WI38 (cell line): ENCODE measurements around the gene FAM222B.
"Not testable (repeated sequence)": the region's sequence is repeated elsewhere in the genome, so short reads cannot be mapped to it uniquely, and the experiment has no call there.

ENCODE experiments used
- H3K4me3 ChIP-seq: 2 replicates; pipeline ENCODE4 v1.5.1; 2011; ENCODE audit warnings: low read depth, mild to moderate bottlenecking, control low read depth, low read length
- TF ChIP-seq, protein P1 (sequence below): IDR thresholded peaks from 2 replicates; pipeline ENCODE4 v1.5.1; 2012; ENCODE audit warnings: low read depth, mild to moderate bottlenecking, control low read depth, low read length

The FAM222B gene

DNA sequence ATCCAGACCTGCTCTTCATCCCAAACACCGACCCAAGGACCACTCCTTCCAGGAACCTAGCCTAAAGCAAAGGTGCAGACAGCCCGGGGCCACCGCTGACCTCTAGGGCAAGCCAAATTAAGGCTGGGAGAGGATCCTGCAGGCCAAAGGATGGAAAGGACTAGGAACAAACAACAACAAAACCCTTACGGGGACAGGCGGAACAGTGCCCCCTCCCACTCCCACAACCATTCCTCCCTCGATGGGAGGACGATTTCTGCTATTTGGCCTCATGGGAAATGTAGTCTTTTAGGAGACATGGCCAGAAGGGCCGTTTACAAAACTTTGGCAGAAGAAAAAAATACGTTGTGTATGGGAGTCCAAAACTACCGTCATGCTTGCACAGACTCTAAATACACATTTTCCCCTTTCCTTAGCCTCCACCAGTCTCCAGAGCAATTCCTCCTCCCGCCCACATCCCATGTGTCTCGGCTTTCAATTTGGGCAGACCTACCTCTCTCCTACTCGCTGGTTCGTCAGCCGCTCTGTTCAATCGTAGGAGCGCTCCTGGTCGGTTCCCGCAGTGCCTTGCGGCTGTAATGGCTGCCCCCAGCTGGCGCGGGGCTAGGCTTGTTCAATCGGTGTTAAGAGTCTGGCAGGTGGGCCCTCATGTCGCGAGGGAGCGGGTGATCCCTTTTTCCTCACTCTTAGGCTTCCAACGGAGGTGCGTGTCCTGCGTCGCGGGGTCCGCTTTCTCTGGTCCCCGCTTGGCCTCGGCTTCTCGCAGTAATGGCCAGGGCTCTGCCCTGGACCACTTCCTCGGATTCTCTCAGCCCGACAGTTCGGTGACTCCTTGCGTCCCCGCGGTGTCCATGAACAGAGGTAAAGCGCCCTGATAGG, 12.1 kb upstream of the FAM222B start, which contains the start of gene ERAL1:
ERAL1 (plus strand) TSS at position 560 of the 879 bp plus-strand sequence; CDS start at position 579, 19 bp downstream.
- H3K4me3 ChIP-seq, result peak within 1 kb of the TSS; percentile 94
- TF ChIP-seq, protein P1, sequence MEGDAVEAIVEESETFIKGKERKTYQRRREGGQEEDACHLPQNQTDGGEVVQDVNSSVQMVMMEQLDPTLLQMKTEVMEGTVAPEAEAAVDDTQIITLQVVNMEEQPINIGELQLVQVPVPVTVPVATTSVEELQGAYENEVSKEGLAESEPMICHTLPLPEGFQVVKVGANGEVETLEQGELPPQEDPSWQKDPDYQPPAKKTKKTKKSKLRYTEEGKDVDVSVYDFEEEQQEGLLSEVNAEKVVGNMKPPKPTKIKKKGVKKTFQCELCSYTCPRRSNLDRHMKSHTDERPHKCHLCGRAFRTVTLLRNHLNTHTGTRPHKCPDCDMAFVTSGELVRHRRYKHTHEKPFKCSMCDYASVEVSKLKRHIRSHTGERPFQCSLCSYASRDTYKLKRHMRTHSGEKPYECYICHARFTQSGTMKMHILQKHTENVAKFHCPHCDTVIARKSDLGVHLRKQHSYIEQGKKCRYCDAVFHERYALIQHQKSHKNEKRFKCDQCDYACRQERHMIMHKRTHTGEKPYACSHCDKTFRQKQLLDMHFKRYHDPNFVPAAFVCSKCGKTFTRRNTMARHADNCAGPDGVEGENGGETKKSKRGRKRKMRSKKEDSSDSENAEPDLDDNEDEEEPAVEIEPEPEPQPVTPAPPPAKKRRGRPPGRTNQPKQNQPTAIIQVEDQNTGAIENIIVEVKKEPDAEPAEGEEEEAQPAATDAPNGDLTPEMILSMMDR, result no peak

DNA sequence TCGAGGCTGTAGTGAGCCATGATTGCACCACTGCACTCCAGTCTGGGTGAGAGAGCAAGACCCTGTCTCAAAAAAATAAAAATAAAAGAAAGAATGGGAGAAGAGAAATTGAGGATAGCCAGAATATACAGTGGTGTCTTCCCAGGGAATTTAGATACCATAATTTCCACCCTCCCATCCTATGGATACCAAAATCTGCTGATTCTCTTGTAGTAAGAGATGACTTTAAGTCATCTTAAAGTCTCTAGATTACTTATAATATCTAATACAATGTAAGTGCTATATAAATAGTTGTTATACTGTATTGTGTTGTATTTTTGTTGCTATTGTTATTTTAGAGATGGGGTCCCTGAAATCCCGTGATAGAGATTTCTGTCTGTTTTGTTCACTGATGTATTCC, 10.7 kb upstream of the FAM222B start:
- no peak overlapping the region for H3K4me3 ChIP-seq
- TF ChIP-seq, protein P1, result no peak

DNA sequence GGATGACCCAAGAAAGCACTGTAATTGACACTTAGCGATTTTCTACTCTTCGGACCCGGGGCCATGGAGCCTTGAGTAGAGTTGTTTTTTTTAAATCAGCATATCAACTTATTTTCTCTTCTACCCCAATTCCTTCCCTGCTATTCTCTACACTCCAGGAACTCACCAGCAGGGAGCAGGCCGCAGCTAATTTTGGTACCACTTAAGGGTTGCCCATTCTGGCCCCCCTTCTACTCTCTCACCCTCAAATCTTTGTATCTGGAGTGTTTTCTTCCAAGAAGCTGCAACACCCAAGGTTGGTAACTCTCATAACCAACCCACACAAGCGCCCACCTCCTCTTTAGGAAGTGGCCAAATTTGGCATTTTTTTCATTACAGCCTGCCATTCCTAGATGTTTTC, 6.7 kb upstream of the FAM222B start:
- TF ChIP-seq, protein P1, result no peak
- H3K4me3 ChIP-seq, result no peak overlapping the region

DNA sequence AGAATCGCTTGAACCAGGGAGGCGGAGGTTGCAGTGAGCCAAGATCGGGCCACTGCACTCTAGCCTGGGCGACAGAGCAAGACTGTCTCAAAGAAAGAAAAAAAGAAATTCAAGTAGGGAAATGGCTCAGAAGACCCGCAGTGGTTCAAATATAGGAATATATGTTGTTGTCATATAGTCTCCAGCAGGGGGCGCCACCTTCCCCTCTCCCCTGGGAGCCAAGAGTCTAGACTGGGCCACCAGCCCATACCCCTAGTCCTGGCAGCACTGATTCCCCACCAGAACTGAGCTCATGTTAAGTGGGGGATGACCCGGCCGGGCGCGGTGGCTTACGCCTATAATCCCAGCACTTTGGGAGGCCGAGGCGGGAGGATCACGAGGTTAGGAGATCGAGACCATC, 6.1 kb upstream of the FAM222B start:
- TF ChIP-seq, protein P1, result peak; percentile 18; the same call in 1 of the 2 replicates
- H3K4me3 ChIP-seq, result not testable (repeated sequence)

DNA sequence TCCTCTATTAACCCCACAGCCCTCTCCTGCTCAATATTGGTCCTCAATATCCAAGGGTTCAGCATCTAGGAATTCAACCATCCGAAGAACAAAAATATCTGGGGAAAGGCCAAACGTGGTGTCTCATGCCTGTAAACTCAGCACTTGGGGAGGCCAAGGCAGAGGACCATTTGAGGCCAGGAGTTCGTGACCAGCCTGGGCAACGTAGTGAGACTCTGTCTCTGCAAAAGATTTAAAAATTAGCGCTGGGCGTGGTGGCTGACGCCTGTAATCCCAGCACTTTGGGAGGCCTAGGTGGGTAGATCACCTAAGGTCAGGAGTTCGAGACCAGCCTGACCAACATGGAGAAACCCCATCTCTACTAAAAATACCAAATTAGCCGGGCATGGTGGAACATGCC, 4.1 kb upstream of the FAM222B start:
- H3K4me3 ChIP-seq, result not testable (repeated sequence)

DNA sequence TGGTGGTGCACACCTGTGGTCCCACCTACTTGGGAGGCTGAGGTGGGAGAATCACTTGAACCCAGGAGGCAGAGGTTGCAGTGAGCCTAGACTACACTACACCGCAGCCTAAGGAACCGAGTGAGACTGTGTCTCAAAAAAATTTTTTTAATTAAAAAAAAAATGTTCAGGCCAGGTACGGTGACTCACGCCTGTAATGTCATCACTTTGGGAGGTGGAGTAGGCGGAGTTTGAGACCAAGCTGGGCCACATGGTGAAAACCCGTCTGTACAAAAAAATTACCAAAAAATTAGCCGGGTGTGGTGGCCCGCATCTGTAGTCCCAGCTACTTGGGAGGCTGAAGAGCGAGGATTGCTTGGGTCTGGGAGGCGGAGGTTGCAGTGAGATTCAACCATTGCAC, 3.6 kb upstream of the FAM222B start:
- H3K4me3 ChIP-seq, result no peak overlapping the region
- TF ChIP-seq, protein P1, result no peak

DNA sequence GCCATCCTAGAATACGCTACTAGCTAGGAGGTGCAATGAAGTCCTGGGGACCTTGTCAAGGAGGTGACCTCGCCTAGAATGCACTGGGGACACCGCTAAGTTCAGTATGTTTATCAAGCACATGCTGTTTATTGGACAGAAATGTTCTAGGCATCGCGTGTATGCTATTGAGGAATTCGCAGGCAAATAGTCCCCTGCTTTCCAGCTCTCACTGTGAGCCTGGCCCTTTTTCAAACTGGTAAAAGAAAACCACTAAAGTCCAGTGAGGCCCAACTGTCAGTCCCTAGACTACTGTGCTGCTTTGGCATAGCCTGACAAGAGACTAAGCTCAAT, 1.2 kb upstream of the FAM222B start:
- TF ChIP-seq, protein P1, result no peak
- no peak overlapping the region for H3K4me3 ChIP-seq
